H1 (cell line): ENCODE measurements around the gene BNIP5. TPM values are rescaled to one million over a fixed set of nuclear protein-coding genes. Genes with fewer than 3 reads are reported as not detected.

Experiments used
- CBX8 ChIP-seq: fragments of 300-800, 300-1000 bp; sonication (generic); IDR thresholded peaks from 2 replicates; pipeline ENCODE4 v1.7.1; 2016; ENCODE audit warnings: low read depth, low read length, borderline replicate concordance
- HDAC6 ChIP-seq: IDR thresholded peaks from one replicate; pipeline ENCODE4 v1.7.1; 2012; ENCODE audit warnings: low read depth, mild to moderate bottlenecking, inconsistent platforms, low read length, moderate library complexity
- SP2 ChIP-seq: IDR thresholded peaks from 2 replicates; pipeline ENCODE4 v1.6.1; 2012; ENCODE audit warnings: mild to moderate bottlenecking, low read length, inconsistent platforms
- SUZ12 ChIP-seq: fragments of 200-600 bp; sonication (generic); IDR thresholded peaks from 2 replicates; pipeline ENCODE4 v1.6.1; 2012; ENCODE audit warnings: mild to moderate bottlenecking, inconsistent platforms, low read length, moderate library complexity, mixed read lengths
- polyA plus RNA-seq, 7 experiments: library from polyadenylated mRNA; depleted of rRNA in 3 of 7; stranded (reverse) in 5 of 7; unstranded in 2 of 7; fragments of >200 nt in 5 of 7; fragments of 200-250 nt in 2 of 7; gene quantifications; 1 replicate in 5 of 7; 2 replicates in 1 of 7; 4 replicates in 1 of 7; pipeline versions ENCODE4 v1.2.1 to v1.2.3, GENCODE V29; 2011 to 2013; ENCODE audit warnings: missing spikeins in 2 of 7, mixed read lengths in 2 of 7
- total RNA-seq: library from RNA; stranded (reverse); fragmentation: NEBNext Ultra II Directional; extraction: Animal tissue kit (Norgen Biotek cat#: 25700); gene quantifications from 2 replicates; pipeline ENCODE4 v1.2.1, GENCODE V29; 2021
- TF ChIP-seq, protein P1 (sequence below): fragments of 300-600 bp; sonication (generic); IDR thresholded peaks from 2 replicates; pipeline ENCODE4 v1.7.1; 2012; ENCODE audit warnings: low read length, moderate library complexity, mild to moderate bottlenecking, inconsistent platforms; ENCODE audit not compliant: insufficient replicate concordance

BNIP5 gene
- total and polyA plus RNA-seq, 2 of the 8 experiments (the other 6 are each of a cell fraction or from before 2014, with no cell fraction given): not detected

DNA sequence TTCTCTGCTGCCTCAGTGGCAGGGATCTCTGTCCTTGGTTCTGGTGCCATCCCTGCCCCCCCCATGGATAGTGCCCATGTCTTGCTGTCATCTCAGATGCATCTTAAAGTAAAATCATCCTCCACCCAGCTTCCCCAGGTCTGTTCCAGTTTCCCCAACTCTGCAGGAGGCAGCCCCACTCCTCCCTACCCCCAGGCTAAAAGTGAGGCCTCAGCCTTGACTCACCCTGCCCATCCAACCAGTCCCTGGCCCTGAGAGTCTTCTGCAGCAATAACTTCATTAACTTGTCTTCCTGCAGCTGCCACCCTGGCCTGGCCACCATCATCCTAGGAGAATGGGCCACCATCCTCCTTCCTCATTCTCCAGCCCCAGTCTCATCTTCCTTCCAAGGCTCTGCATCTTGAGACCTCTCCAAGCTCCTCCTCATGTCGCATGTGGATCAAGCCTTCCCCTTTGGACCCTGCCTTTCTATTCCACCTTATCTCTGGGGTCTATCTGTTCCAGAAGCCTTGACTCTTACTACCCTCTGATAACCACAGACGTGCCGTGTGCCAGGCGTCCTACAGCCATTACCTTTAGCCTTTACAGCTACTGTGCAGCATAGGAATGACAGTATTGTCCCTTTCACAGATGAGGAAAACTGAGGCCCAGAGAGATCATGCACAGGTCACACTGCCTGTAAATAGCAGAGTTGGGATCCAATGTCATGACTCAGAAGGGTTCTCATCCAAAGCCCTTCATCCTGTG, 68.8 kb downstream of the BNIP5 start (continued):
- TF ChIP-seq SP2 (no peak), HDAC6 (no peak), CBX8 (no peak), SUZ12 (no peak)
- TF ChIP-seq, protein P1, sequence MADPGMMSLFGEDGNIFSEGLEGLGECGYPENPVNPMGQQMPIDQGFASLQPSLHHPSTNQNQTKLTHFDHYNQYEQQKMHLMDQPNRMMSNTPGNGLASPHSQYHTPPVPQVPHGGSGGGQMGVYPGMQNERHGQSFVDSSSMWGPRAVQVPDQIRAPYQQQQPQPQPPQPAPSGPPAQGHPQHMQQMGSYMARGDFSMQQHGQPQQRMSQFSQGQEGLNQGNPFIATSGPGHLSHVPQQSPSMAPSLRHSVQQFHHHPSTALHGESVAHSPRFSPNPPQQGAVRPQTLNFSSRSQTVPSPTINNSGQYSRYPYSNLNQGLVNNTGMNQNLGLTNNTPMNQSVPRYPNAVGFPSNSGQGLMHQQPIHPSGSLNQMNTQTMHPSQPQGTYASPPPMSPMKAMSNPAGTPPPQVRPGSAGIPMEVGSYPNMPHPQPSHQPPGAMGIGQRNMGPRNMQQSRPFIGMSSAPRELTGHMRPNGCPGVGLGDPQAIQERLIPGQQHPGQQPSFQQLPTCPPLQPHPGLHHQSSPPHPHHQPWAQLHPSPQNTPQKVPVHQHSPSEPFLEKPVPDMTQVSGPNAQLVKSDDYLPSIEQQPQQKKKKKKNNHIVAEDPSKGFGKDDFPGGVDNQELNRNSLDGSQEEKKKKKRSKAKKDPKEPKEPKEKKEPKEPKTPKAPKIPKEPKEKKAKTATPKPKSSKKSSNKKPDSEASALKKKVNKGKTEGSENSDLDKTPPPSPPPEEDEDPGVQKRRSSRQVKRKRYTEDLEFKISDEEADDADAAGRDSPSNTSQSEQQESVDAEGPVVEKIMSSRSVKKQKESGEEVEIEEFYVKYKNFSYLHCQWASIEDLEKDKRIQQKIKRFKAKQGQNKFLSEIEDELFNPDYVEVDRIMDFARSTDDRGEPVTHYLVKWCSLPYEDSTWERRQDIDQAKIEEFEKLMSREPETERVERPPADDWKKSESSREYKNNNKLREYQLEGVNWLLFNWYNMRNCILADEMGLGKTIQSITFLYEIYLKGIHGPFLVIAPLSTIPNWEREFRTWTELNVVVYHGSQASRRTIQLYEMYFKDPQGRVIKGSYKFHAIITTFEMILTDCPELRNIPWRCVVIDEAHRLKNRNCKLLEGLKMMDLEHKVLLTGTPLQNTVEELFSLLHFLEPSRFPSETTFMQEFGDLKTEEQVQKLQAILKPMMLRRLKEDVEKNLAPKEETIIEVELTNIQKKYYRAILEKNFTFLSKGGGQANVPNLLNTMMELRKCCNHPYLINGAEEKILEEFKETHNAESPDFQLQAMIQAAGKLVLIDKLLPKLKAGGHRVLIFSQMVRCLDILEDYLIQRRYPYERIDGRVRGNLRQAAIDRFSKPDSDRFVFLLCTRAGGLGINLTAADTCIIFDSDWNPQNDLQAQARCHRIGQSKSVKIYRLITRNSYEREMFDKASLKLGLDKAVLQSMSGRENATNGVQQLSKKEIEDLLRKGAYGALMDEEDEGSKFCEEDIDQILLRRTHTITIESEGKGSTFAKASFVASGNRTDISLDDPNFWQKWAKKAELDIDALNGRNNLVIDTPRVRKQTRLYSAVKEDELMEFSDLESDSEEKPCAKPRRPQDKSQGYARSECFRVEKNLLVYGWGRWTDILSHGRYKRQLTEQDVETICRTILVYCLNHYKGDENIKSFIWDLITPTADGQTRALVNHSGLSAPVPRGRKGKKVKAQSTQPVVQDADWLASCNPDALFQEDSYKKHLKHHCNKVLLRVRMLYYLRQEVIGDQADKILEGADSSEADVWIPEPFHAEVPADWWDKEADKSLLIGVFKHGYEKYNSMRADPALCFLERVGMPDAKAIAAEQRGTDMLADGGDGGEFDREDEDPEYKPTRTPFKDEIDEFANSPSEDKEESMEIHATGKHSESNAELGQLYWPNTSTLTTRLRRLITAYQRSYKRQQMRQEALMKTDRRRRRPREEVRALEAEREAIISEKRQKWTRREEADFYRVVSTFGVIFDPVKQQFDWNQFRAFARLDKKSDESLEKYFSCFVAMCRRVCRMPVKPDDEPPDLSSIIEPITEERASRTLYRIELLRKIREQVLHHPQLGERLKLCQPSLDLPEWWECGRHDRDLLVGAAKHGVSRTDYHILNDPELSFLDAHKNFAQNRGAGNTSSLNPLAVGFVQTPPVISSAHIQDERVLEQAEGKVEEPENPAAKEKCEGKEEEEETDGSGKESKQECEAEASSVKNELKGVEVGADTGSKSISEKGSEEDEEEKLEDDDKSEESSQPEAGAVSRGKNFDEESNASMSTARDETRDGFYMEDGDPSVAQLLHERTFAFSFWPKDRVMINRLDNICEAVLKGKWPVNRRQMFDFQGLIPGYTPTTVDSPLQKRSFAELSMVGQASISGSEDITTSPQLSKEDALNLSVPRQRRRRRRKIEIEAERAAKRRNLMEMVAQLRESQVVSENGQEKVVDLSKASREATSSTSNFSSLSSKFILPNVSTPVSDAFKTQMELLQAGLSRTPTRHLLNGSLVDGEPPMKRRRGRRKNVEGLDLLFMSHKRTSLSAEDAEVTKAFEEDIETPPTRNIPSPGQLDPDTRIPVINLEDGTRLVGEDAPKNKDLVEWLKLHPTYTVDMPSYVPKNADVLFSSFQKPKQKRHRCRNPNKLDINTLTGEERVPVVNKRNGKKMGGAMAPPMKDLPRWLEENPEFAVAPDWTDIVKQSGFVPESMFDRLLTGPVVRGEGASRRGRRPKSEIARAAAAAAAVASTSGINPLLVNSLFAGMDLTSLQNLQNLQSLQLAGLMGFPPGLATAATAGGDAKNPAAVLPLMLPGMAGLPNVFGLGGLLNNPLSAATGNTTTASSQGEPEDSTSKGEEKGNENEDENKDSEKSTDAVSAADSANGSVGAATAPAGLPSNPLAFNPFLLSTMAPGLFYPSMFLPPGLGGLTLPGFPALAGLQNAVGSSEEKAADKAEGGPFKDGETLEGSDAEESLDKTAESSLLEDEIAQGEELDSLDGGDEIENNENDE: no peak
